Measurements from ENCODE around the gene RC3H2. TPM values are rescaled to one million over a fixed set of nuclear protein-coding genes. Genes with fewer than 3 reads are reported as not detected.

The RC3H2 gene
- total and polyA plus RNA-seq, 2 of the 13 experiments (the other 11 are each of a cell fraction or from before 2014, with no cell fraction given): 21.0 to 36.4 TPM

DNA sequence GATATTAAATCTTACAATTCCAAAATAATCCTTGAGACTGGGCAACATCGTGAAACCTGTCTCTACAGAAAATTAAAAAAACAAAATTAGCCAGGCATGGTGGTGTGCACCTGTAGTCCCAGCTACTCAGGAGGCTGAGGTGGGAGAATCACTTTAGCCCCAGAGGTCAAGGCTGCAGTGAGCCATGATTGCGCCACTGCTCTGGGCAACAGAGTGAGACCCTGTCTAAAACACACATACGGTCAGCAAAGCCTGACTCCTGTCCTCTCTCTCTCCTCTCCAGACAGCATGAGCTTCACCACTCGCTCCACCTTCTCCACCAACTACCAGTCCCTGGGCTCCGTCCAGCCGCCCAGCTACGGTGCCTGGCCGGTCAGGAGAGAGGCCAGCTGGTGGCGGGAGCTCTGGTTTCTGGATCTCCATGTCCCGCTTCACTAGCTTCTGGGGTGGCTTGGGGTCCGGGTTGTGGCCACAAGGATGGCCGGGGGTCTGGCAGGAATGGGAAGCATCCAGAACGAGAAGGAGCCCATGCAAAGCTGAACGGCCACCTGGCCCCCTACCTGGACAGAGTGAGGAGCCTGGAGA is 67.8 kb downstream of the RC3H2 start:
- no peak overlapping the region for H2AFZ ChIP-seq (ENCODE audit: low read length)
- 0 out of 2 replicates have a peak overlapping the region, but pooled peaks have one; percentile 38 for H3K9ac ChIP-seq (ENCODE audit: insufficient read depth, low read depth, low read length)
- no peaks in the 10 kb centered on the region for H3K79me2 ChIP-seq (ENCODE audit: insufficient read depth, low read length)
- WGBS (ENCODE audit: low lambda C conversion rate): 23% methylated on average over 11 of the region's 14 CpGs
- no peaks in the 10 kb centered on the region for H3K36me3 ChIP-seq (replicated peaks in 1 of 2; ENCODE audit: control insufficient read depth in 1 of 2, insufficient read depth in 2 of 2, low read length in 2 of 2)
- ChIA-PET CTCF (ENCODE audit: low intra/inter-chr PET ratio, low total read pairs) (no interaction called here), POLR2A (interaction anchor here (1.0 to 1.8 kb wide), 2 partner anchors 8 to 9 kb away, joined by 3 to 5 read pairs; partner anchors contain the start of gene PDCL)
- peak; percentile 61 for ATAC-seq
- peak overlapping the region; percentile 77 for H3K4me2 ChIP-seq (ENCODE audit: low read depth, low read length)
- no peak for FAIRE-seq
- H3K4me1 ChIP-seq (ENCODE audit: insufficient read depth, low read length): peaks cover 37% of the 10 kb centered on the region
- H3K9me3 ChIP-seq (ENCODE audit: low read length): no peaks in the 10 kb centered on the region
- peak overlapping the region in 2 of 3 experiments; percentile 27 to 59; a peak in 4 of 6 replicates for H3K4me3 ChIP-seq (replicated peaks in 1 of 3; ENCODE audit: insufficient read depth in 1 of 3, low read depth in 2 of 3, low read length in 3 of 3)
- H3K27me3 ChIP-seq (ENCODE audit: control insufficient read depth in 1 of 2, insufficient read depth in 2 of 2, low read length in 2 of 2): no peaks in the 10 kb centered on the region
- H3K27ac ChIP-seq (ENCODE audit: extremely low read length, insufficient read depth, low read length): no peak overlapping the region
- in situ Hi-C loops (cut with HindIII; ENCODE audit: extremely low pct_ligation_motif_present, low pct_unique_long_range_greater_than_20kb) (no loop called here), intact Hi-C loops (cut with micrococcal nuclease; ENCODE audit: unreplicated experiment) (no loop called here)
- H4K20me1 ChIP-seq (ENCODE audit: insufficient read depth, low read length): no peaks in the 10 kb centered on the region
- DNase-seq (ENCODE audit: low spot score): no peak
- BruUV-seq (replicated peaks): no TSS peak
- TF ChIP-seq ZNF331 (CRISPR knock-in tag; IDR thresholded peaks at IDR 0.05) (0 out of 2 replicates have a peak, but pooled peaks have one; percentile 25), MTA3 (CRISPR knock-in tag; IDR thresholded peaks at IDR 0.05) (no peak), ZMYM3 (CRISPR knock-in tag; IDR thresholded peaks at IDR 0.05) (peak; percentile 91), RARA (CRISPR knock-in tag; IDR thresholded peaks at IDR 0.05) (peak; percentile 66), ZNF460 (CRISPR knock-in tag; IDR thresholded peaks at IDR 0.05; ENCODE audit: borderline replicate concordance) (peak; percentile 98), SALL1 (CRISPR knock-in tag; IDR thresholded peaks at IDR 0.05) (peak; percentile 27; the same call in 1 of the 2 replicates), TSC22D2 (CRISPR knock-in tag; IDR thresholded peaks at IDR 0.05; ENCODE audit: borderline replicate concordance) (no peak), FOSL1 (CRISPR knock-in tag; IDR thresholded peaks at IDR 0.05; ENCODE audit: borderline replicate concordance) (no peak), HNF4A (CRISPR knock-in tag; IDR thresholded peaks at IDR 0.05) (peak; percentile 38; the same call in 1 of the 2 replicates), IKZF4 (CRISPR knock-in tag; IDR thresholded peaks at IDR 0.05; ENCODE audit: borderline replicate concordance, low read depth, not compliant biosample characterization) (no peak), ZNF44 (CRISPR knock-in tag; IDR thresholded peaks at IDR 0.05) (no peak)
- TF ChIP-seq, protein P1, sequence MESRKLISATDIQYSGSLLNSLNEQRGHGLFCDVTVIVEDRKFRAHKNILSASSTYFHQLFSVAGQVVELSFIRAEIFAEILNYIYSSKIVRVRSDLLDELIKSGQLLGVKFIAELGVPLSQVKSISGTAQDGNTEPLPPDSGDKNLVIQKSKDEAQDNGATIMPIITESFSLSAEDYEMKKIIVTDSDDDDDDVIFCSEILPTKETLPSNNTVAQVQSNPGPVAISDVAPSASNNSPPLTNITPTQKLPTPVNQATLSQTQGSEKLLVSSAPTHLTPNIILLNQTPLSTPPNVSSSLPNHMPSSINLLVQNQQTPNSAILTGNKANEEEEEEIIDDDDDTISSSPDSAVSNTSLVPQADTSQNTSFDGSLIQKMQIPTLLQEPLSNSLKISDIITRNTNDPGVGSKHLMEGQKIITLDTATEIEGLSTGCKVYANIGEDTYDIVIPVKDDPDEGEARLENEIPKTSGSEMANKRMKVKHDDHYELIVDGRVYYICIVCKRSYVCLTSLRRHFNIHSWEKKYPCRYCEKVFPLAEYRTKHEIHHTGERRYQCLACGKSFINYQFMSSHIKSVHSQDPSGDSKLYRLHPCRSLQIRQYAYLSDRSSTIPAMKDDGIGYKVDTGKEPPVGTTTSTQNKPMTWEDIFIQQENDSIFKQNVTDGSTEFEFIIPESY (CRISPR knock-in tag; IDR thresholded peaks at IDR 0.05): peak; percentile 42; the same call in 1 of the 2 replicates
- TF ChIP-seq, protein P2, sequence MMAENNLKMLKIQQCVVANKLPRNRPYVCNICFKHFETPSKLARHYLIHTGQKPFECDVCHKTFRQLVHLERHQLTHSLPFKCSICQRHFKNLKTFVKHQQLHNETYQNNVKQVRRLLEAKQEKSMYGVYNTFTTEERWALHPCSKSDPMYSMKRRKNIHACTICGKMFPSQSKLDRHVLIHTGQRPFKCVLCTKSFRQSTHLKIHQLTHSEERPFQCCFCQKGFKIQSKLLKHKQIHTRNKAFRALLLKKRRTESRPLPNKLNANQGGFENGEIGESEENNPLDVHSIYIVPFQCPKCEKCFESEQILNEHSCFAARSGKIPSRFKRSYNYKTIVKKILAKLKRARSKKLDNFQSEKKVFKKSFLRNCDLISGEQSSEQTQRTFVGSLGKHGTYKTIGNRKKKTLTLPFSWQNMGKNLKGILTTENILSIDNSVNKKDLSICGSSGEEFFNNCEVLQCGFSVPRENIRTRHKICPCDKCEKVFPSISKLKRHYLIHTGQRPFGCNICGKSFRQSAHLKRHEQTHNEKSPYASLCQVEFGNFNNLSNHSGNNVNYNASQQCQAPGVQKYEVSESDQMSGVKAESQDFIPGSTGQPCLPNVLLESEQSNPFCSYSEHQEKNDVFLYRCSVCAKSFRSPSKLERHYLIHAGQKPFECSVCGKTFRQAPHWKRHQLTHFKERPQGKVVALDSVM (CRISPR knock-in tag; IDR thresholded peaks at IDR 0.05): 0 out of 2 replicates have a peak, but pooled peaks have one; percentile 32
- TF ChIP-seq, protein P3, sequence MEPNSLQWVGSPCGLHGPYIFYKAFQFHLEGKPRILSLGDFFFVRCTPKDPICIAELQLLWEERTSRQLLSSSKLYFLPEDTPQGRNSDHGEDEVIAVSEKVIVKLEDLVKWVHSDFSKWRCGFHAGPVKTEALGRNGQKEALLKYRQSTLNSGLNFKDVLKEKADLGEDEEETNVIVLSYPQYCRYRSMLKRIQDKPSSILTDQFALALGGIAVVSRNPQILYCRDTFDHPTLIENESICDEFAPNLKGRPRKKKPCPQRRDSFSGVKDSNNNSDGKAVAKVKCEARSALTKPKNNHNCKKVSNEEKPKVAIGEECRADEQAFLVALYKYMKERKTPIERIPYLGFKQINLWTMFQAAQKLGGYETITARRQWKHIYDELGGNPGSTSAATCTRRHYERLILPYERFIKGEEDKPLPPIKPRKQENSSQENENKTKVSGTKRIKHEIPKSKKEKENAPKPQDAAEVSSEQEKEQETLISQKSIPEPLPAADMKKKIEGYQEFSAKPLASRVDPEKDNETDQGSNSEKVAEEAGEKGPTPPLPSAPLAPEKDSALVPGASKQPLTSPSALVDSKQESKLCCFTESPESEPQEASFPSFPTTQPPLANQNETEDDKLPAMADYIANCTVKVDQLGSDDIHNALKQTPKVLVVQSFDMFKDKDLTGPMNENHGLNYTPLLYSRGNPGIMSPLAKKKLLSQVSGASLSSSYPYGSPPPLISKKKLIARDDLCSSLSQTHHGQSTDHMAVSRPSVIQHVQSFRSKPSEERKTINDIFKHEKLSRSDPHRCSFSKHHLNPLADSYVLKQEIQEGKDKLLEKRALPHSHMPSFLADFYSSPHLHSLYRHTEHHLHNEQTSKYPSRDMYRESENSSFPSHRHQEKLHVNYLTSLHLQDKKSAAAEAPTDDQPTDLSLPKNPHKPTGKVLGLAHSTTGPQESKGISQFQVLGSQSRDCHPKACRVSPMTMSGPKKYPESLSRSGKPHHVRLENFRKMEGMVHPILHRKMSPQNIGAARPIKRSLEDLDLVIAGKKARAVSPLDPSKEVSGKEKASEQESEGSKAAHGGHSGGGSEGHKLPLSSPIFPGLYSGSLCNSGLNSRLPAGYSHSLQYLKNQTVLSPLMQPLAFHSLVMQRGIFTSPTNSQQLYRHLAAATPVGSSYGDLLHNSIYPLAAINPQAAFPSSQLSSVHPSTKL (CRISPR knock-in tag; IDR thresholded peaks at IDR 0.05): peak; percentile 59; the same call in 1 of the 2 replicates
- TF ChIP-seq, protein P4, sequence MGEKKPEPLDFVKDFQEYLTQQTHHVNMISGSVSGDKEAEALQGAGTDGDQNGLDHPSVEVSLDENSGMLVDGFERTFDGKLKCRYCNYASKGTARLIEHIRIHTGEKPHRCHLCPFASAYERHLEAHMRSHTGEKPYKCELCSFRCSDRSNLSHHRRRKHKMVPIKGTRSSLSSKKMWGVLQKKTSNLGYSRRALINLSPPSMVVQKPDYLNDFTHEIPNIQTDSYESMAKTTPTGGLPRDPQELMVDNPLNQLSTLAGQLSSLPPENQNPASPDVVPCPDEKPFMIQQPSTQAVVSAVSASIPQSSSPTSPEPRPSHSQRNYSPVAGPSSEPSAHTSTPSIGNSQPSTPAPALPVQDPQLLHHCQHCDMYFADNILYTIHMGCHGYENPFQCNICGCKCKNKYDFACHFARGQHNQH (CRISPR knock-in tag; IDR thresholded peaks at IDR 0.05): no peak
